GM18517 (cell line): ENCODE measurements around the gene RASGRF1.

Experiments used
- ATAC-seq: cut with Tn5 transposase; IDR thresholded peaks from one replicate; pipeline ENCODE4 v1.9.1; 2021; ENCODE audit warnings: mild to moderate bottlenecking, moderate library complexity; ENCODE audit not compliant: unreplicated experiment

The RASGRF1 gene

GRCh38 chr15:79101866-79102581, 11.4 kb upstream of the RASGRF1 start:
- no peak for ATAC-seq

- ATAC-seq: no peak
Measured at GRCh38 chr15:79099692-79100091, 9.1 kb upstream of the RASGRF1 start.

- no peak for ATAC-seq
Measured at GRCh38 chr15:79094611-79095021, 4.0 kb upstream of the RASGRF1 start.

GRCh38 chr15:79093352-79093935, 2.9 kb upstream of the RASGRF1 start:
- no peak for ATAC-seq

- ATAC-seq: no peak
Measured at GRCh38 chr15:79092382-79092781, 1.8 kb upstream of the RASGRF1 start.

GRCh38 chr15:79091204-79091867, 756 bp upstream of the RASGRF1 start:
- no peak for ATAC-seq

- ATAC-seq: no peak
Measured at GRCh38 chr15:79089890-79090486, 592 bp downstream of the RASGRF1 start.

- ATAC-seq: no peak
Measured at GRCh38 chr15:79089331-79089889, 1.2 kb downstream of the RASGRF1 start.

- ATAC-seq: no peak
Measured at GRCh38 chr15:79088426-79089205, 2.0 kb downstream of the RASGRF1 start.

GRCh38 chr15:79086814-79087213, 3.8 kb downstream of the RASGRF1 start:
- ATAC-seq: no peak

GRCh38 chr15:79084308-79084968, 6.1 kb downstream of the RASGRF1 start:
- no peak for ATAC-seq

GRCh38 chr15:79083154-79083553, 7.4 kb downstream of the RASGRF1 start:
- ATAC-seq: no peak

- no peak for ATAC-seq
Measured at GRCh38 chr15:79082363-79083070, 8.1 kb downstream of the RASGRF1 start.

GRCh38 chr15:79078763-79079410, 11.7 kb downstream of the RASGRF1 start:
- ATAC-seq: no peak

- no peak for ATAC-seq
Measured at GRCh38 chr15:79078003-79078402, 12.6 kb downstream of the RASGRF1 start.

- ATAC-seq: no peak
Measured at GRCh38 chr15:79076661-79077060, 13.9 kb downstream of the RASGRF1 start.

GRCh38 chr15:79075256-79075655, 15.3 kb downstream of the RASGRF1 start:
- ATAC-seq: no peak

- no peak for ATAC-seq
Measured at GRCh38 chr15:79073336-79073735, 17.2 kb downstream of the RASGRF1 start.

GRCh38 chr15:79071901-79072300, 18.7 kb downstream of the RASGRF1 start:
- ATAC-seq: no peak
